Liver (tissue), 3 donors: Measurements from ENCODE around the gene STIM1.

Experiments
- EGR1 ChIP-seq, 2 donors: IDR thresholded peaks; 2 replicates each; pipeline ENCODE4 v1.6.1; 2016 to 2018; ENCODE audit warnings: antibody characterized with exemption in 2 of 2, low read depth in 2 of 2
- HNF4G ChIP-seq: IDR thresholded peaks from 2 replicates; pipeline ENCODE4 v1.6.1; 2016; ENCODE audit warnings: antibody characterized with exemption
- RXRA ChIP-seq, 2 donors: IDR thresholded peaks; 2 replicates each; pipeline ENCODE4 v1.6.1; 2017 to 2018; ENCODE audit warnings: antibody characterized with exemption in 2 of 2, mild to moderate bottlenecking in 1 of 2
- SP1 ChIP-seq: IDR thresholded peaks from 2 replicates; pipeline ENCODE4 v1.6.1; 2018; ENCODE audit warnings: antibody characterized with exemption, mild to moderate bottlenecking
- TAF1 ChIP-seq: conservative IDR thresholded peaks from 2 replicates; pipeline ENCODE4 v1.6.1; 2016; ENCODE audit warnings: antibody characterized with exemption, mild to moderate bottlenecking
- TF ChIP-seq, protein P1 (sequence below): IDR thresholded peaks from 2 replicates; pipeline ENCODE4 v1.6.1; 2016; ENCODE audit warnings: antibody characterized with exemption
- TF ChIP-seq, protein P2 (sequence below): IDR thresholded peaks from 2 replicates; pipeline ENCODE4 v1.6.1; 2016; ENCODE audit warnings: antibody characterized with exemption, mild to moderate bottlenecking
- TF ChIP-seq, protein P3 (sequence below): fragments of 150-350 bp; IDR thresholded peaks from 2 replicates; pipeline ENCODE4 v1.5.1; 2017; ENCODE audit warnings: improper control_type of control experiment, low read depth, low read length; ENCODE audit not compliant: missing input control
- TF ChIP-seq, protein P4 (sequence below): IDR thresholded peaks from 2 replicates; pipeline ENCODE4 v1.6.1; 2016; ENCODE audit warnings: antibody characterized with exemption
- TF ChIP-seq, protein P5 (sequence below): IDR thresholded peaks from 2 replicates; pipeline ENCODE4 v1.6.1; 2016; ENCODE audit warnings: antibody characterized with exemption
- donor health status: healthy.
- donor health status: healthy.

DNA sequence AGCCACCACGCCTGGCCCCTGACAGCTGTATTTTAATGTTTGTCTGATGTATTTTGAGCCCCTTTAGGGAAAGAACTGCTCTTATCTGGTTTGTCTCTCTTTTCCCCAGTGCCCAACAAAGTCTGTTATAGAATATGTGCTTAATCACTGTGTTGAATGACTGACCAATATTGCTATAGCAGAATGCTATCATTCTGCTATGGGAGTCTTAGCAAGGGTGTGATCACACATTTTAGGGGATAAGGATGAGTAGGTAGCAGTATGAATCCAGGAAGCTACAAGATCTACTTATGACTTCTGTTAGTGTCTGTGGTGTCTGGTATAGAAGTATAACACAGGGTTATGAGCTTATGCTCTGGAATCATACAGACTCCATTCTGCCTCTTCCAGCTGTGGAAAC is 121.6 kb downstream of the STIM1 start:
- TF ChIP-seq, protein P1, sequence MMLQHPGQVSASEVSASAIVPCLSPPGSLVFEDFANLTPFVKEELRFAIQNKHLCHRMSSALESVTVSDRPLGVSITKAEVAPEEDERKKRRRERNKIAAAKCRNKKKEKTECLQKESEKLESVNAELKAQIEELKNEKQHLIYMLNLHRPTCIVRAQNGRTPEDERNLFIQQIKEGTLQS, result no peak
- TF ChIP-seq, protein P2, sequence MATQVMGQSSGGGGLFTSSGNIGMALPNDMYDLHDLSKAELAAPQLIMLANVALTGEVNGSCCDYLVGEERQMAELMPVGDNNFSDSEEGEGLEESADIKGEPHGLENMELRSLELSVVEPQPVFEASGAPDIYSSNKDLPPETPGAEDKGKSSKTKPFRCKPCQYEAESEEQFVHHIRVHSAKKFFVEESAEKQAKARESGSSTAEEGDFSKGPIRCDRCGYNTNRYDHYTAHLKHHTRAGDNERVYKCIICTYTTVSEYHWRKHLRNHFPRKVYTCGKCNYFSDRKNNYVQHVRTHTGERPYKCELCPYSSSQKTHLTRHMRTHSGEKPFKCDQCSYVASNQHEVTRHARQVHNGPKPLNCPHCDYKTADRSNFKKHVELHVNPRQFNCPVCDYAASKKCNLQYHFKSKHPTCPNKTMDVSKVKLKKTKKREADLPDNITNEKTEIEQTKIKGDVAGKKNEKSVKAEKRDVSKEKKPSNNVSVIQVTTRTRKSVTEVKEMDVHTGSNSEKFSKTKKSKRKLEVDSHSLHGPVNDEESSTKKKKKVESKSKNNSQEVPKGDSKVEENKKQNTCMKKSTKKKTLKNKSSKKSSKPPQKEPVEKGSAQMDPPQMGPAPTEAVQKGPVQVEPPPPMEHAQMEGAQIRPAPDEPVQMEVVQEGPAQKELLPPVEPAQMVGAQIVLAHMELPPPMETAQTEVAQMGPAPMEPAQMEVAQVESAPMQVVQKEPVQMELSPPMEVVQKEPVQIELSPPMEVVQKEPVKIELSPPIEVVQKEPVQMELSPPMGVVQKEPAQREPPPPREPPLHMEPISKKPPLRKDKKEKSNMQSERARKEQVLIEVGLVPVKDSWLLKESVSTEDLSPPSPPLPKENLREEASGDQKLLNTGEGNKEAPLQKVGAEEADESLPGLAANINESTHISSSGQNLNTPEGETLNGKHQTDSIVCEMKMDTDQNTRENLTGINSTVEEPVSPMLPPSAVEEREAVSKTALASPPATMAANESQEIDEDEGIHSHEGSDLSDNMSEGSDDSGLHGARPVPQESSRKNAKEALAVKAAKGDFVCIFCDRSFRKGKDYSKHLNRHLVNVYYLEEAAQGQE, result no peak
- TF ChIP-seq, protein P3, sequence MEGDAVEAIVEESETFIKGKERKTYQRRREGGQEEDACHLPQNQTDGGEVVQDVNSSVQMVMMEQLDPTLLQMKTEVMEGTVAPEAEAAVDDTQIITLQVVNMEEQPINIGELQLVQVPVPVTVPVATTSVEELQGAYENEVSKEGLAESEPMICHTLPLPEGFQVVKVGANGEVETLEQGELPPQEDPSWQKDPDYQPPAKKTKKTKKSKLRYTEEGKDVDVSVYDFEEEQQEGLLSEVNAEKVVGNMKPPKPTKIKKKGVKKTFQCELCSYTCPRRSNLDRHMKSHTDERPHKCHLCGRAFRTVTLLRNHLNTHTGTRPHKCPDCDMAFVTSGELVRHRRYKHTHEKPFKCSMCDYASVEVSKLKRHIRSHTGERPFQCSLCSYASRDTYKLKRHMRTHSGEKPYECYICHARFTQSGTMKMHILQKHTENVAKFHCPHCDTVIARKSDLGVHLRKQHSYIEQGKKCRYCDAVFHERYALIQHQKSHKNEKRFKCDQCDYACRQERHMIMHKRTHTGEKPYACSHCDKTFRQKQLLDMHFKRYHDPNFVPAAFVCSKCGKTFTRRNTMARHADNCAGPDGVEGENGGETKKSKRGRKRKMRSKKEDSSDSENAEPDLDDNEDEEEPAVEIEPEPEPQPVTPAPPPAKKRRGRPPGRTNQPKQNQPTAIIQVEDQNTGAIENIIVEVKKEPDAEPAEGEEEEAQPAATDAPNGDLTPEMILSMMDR, result no peak
- TF ChIP-seq, protein P4, sequence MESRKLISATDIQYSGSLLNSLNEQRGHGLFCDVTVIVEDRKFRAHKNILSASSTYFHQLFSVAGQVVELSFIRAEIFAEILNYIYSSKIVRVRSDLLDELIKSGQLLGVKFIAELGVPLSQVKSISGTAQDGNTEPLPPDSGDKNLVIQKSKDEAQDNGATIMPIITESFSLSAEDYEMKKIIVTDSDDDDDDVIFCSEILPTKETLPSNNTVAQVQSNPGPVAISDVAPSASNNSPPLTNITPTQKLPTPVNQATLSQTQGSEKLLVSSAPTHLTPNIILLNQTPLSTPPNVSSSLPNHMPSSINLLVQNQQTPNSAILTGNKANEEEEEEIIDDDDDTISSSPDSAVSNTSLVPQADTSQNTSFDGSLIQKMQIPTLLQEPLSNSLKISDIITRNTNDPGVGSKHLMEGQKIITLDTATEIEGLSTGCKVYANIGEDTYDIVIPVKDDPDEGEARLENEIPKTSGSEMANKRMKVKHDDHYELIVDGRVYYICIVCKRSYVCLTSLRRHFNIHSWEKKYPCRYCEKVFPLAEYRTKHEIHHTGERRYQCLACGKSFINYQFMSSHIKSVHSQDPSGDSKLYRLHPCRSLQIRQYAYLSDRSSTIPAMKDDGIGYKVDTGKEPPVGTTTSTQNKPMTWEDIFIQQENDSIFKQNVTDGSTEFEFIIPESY, result no peak
- TF ChIP-seq, protein P5, sequence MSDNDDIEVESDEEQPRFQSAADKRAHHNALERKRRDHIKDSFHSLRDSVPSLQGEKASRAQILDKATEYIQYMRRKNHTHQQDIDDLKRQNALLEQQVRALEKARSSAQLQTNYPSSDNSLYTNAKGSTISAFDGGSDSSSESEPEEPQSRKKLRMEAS, result no peak
- TF ChIP-seq SP1, result no peak
- no peak for TF ChIP-seq TAF1
- no peak for TF ChIP-seq RXRA (IDR thresholded peaks at IDR 0.05)
- no peak for TF ChIP-seq EGR1 (IDR thresholded peaks at IDR 0.05; ENCODE audit: low read depth in 2 of 2)
- no peak for TF ChIP-seq HNF4G
